Retinal pigment epithelial cell (primary cell): ENCODE data around the gene ATP9B.

ENCODE experiments used
- DNase-seq: peaks from one replicate; pipeline ENCODE4 v3.0.0-alpha.2; 2010; ENCODE audit warnings: low read depth
- H3K4me3 ChIP-seq: 2 replicates; pipeline ENCODE4 v1.5.1; 2011; ENCODE audit warnings: mild to moderate bottlenecking, low read length, control low read depth, moderate library complexity
- CTCF ChIP-seq: conservative IDR thresholded peaks from 2 replicates; pipeline ENCODE4 v1.5.1; 2011; ENCODE audit warnings: low read depth, low read length, control low read depth, inconsistent platforms

Gene ATP9B

DNA sequence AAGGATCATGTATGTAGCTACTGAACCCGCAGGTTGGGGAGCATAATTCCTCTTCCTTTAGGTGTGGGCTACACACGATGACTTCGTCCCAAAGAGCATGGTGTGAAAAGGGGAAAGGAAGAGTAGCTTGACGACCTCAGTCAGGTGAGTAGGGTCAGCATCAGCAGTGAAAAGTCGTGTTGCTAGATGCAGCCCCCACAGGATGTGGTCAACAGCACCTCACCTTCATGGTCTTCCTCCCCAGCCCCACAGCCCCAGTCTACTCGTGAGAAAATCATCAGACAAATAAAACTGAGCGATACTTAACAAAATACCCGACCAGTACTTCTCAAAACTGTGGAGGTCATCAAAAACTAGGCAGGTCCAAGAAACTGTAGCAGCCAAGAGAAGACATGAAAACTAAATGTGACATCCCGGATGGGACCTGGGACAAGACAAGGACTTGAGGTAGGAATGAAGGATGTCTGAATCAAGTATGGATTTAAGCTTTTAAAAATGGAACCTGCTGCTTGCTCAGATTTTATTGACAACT is 249.0 kb downstream of the ATP9B start:
- H3K4me3 ChIP-seq: no peak overlapping the region
- TF ChIP-seq CTCF: no peak
- DNase-seq: no peak

- DNase-seq: no peak
- H3K4me3 ChIP-seq: no peak overlapping the region
- no peak for TF ChIP-seq CTCF
These were observed 251.1 kb downstream of the ATP9B start for GRCh38 chr18:79320216-79320850.

GRCh38 chr18:79321625-79322405 is 252.6 kb downstream of the ATP9B start:
- no peak for TF ChIP-seq CTCF
- DNase-seq: no peak
- no peak overlapping the region for H3K4me3 ChIP-seq

- no peak for DNase-seq
- no peak for TF ChIP-seq CTCF
- no peak overlapping the region for H3K4me3 ChIP-seq
These were observed 253.2 kb downstream of the ATP9B start for GRCh38 chr18:79322441-79322840.

DNA sequence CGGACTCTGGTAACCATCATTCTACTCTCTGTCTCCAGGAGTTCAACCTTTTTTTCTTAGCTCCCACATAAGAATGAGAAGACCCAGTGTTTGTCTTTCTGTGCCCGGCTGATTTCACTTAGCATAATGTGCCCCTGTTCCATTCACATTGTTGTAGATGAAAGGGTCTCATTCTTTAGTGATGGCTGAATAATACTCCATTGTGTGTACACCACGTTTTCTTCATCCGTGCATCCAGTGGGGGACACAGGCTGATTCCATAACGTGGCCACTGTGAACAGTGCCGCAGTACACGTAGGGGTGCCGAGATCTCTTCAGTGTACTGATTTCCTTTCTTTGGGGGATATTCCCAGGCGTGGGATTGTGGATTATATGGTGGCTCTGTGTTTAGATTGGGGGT is 254.3 kb downstream of the ATP9B start:
- DNase-seq: no peak
- no peak for TF ChIP-seq CTCF
- H3K4me3 ChIP-seq: no peak overlapping the region

GRCh38 chr18:79326413-79327198 is 257.4 kb downstream of the ATP9B start:
- H3K4me3 ChIP-seq: no peak overlapping the region
- TF ChIP-seq CTCF: no peak
- DNase-seq: no peak
